ENCODE results near the gene CACNB4.
A peak's percentile ranks its signal among the peaks of the same experiment; 100 is the strongest.

CACNB4 gene

GRCh38 chr2:151845884-151846283, 253.0 kb downstream of the CACNB4 start:
- TF ChIP-seq POLR2A (IDR thresholded peaks at IDR 0.05; ENCODE audit: extremely low read depth, insufficient read length) (no peak), MYC (IDR thresholded peaks at IDR 0.05; ENCODE audit: low read depth, low read length) (no peak), CTCF (IDR thresholded peaks at IDR 0.05; ENCODE audit: low read depth, low read length) (no peak), MAX (IDR thresholded peaks at IDR 0.05; ENCODE audit: low read depth, low read length) (no peak)
- no peak for DNase-seq (ENCODE audit: low read depth)
- H3K4me3 ChIP-seq (ENCODE audit: low read depth, low read length) = no peak overlapping the region

- TF ChIP-seq POLR2A (IDR thresholded peaks at IDR 0.05; ENCODE audit: extremely low read depth, insufficient read length) (no peak), CTCF (IDR thresholded peaks at IDR 0.05; ENCODE audit: low read depth, low read length) (no peak), MAX (IDR thresholded peaks at IDR 0.05; ENCODE audit: low read depth, low read length) (no peak), MYC (IDR thresholded peaks at IDR 0.05; ENCODE audit: low read depth, low read length) (no peak)
- no peak for DNase-seq (ENCODE audit: low read depth)
- no peak overlapping the region for H3K4me3 ChIP-seq (ENCODE audit: low read depth, low read length)
These were observed 253.4 kb downstream of the CACNB4 start for GRCh38 chr2:151845481-151845880.

GRCh38 chr2:151844211-151844896, 254.5 kb downstream of the CACNB4 start:
- H3K4me3 ChIP-seq (ENCODE audit: low read depth, low read length) = no peak overlapping the region
- TF ChIP-seq POLR2A (IDR thresholded peaks at IDR 0.05; ENCODE audit: extremely low read depth, insufficient read length) = no peak
- TF ChIP-seq MYC (IDR thresholded peaks at IDR 0.05; ENCODE audit: low read depth, low read length) = no peak
- DNase-seq (ENCODE audit: low read depth) = peak; percentile 13

- DNase-seq (ENCODE audit: low read depth) = no peak
- TF ChIP-seq MYC (IDR thresholded peaks at IDR 0.05; ENCODE audit: low read depth, low read length) (no peak), CTCF (IDR thresholded peaks at IDR 0.05; ENCODE audit: low read depth, low read length) (no peak), POLR2A (IDR thresholded peaks at IDR 0.05; ENCODE audit: extremely low read depth, insufficient read length) (no peak)
These were observed 255.2 kb downstream of the CACNB4 start for GRCh38 chr2:151843691-151844061.

GRCh38 chr2:151842830-151843690, 255.8 kb downstream of the CACNB4 start:
- no peak for TF ChIP-seq POLR2A (IDR thresholded peaks at IDR 0.05; ENCODE audit: extremely low read depth, insufficient read length)
- TF ChIP-seq CTCF (IDR thresholded peaks at IDR 0.05; ENCODE audit: low read depth, low read length) = no peak
- TF ChIP-seq MAX (IDR thresholded peaks at IDR 0.05; ENCODE audit: low read depth, low read length) = no peak
- TF ChIP-seq MYC (IDR thresholded peaks at IDR 0.05; ENCODE audit: low read depth, low read length) = no peak
- H3K4me3 ChIP-seq (ENCODE audit: low read depth, low read length) = no peak overlapping the region
- DNase-seq (ENCODE audit: low read depth) = no peak

More at GRCh38 chr2:151843691-151844061, 255.2 kb downstream of the CACNB4 start:
- no peak overlapping the region for H3K4me3 ChIP-seq (ENCODE audit: low read depth, low read length)

GRCh38 chr2:151841047-151841424, 257.8 kb downstream of the CACNB4 start:
- no peak for DNase-seq (ENCODE audit: low read depth)
- no peak overlapping the region for H3K4me3 ChIP-seq (ENCODE audit: low read depth, low read length)
- no peak for TF ChIP-seq MYC (IDR thresholded peaks at IDR 0.05; ENCODE audit: low read depth, low read length)
- no peak for TF ChIP-seq MAX (IDR thresholded peaks at IDR 0.05; ENCODE audit: low read depth, low read length)
- no peak for TF ChIP-seq POLR2A (IDR thresholded peaks at IDR 0.05; ENCODE audit: extremely low read depth, insufficient read length)
- TF ChIP-seq CTCF (IDR thresholded peaks at IDR 0.05; ENCODE audit: low read depth, low read length) = no peak

Measured in NB4 (cell line).